Mammary epithelial cell (primary cell): ENCODE data around the gene TAP1.

ENCODE experiments used
- CTCF ChIP-seq, 2 donors: IDR thresholded peaks in 1 of 2; conservative IDR thresholded peaks in 1 of 2; 2 replicates each; pipeline ENCODE4 v1.5.1; 2011 to 2012; ENCODE audit warnings: inconsistent platforms in 2 of 2, low read length in 2 of 2, mild to moderate bottlenecking in 2 of 2, control low read depth in 1 of 2, low read depth in 1 of 2; ENCODE audit not compliant: insufficient read depth in 1 of 2; ENCODE audit errors: extremely low read depth in 1 of 2
- EZH2 ChIP-seq: IDR thresholded peaks from 2 replicates; pipeline ENCODE4 v1.6.1; 2012; ENCODE audit warnings: low read length, inconsistent platforms, borderline replicate concordance

DNA sequence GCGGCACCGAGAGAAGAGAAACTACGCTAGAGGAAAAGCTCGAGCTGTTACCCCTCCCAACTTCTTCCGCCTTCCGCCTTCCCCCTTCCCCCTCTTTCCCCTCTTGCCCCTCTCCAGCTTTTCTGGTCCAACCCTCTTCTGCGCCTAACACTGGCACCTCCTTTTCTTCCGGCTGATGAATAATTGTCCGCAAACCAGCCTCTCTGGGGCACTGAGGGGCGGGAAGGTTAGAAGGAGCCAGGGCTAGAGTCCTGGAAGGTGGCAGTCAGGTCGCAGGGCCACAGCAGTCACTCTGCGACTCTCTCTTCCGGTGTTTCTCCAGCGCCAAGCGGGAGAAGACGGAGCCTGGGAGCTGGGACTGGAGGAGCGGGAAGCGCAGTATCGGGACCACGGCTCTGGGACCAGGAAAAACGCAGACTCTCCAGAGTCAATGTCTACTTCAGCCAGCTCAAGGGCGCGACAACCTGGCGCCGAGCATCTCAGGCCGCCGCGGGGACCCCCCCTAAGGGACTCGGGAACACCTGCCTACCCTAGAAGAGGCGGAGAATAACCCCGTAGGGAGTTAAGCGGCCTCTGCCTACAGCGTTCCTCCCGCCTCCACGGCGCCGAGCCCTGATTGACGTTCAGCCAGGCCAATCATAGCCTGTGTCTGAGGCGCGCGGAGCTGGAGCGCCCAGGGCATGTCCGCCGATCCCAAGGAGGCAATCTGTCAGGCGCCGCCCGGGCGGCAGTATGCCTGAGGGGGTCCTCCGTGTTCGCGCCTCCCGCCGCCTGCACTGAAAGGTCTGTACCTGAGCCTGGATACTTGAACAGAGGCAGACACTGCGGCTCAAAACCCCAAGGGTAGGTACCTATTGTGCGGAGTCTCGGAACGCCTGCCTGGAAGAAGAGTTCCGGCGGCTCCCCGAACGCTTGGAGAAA, 40.8 kb upstream of the TAP1 start:
- TF ChIP-seq CTCF (conservative IDR thresholded peaks at IDR 0.05 in 1 of 2, IDR thresholded peaks at IDR 0.05 in 1 of 2; ENCODE audit: extremely low read depth in 1 of 2, insufficient read depth in 1 of 2, low read depth in 1 of 2, low read length in 2 of 2) (no peak), EZH2 (no peak)
